HFF-Myc (cell line): ENCODE results near the gene MCAM.
A peak's percentile ranks its signal among the peaks of the same experiment; 100 is the strongest.

Source experiments
- DNase-seq: peaks from one replicate; pipeline ENCODE4 v3.0.0-alpha.2; 2011; ENCODE audit warnings: low read depth; ENCODE audit errors: extremely low read depth
- H3K4me3 ChIP-seq: replicated peaks from 2 replicates; pipeline ENCODE4 v1.5.1; 2011; ENCODE audit warnings: low read depth, mild to moderate bottlenecking, control low read depth, low read length
- CTCF ChIP-seq: IDR thresholded peaks from 2 replicates; pipeline ENCODE4 v1.5.1; 2012; ENCODE audit warnings: mild to moderate bottlenecking, low read depth, low read length, control low read depth; ENCODE audit errors: missing control alignments

Gene MCAM

GRCh38 chr11:119316729-119317591 lies at the start of gene MCAM:
MCAM (minus strand) TSS chr11:119317130; CDS start chr11:119317101, 29 bp downstream.
- no peak for TF ChIP-seq CTCF
- DNase-seq, result no peak

GRCh38 chr11:119365071-119365591 lies 48.2 kb upstream of the MCAM start:
- H3K4me3 ChIP-seq, result no peak overlapping the region
- no peak for TF ChIP-seq CTCF
- no peak for DNase-seq

More at GRCh38 chr11:119316729-119317591, at the start of gene MCAM:
- peak within 1 kb of the TSS; percentile 52 for H3K4me3 ChIP-seq

GRCh38 chr11:119363851-119364590 lies 47.1 kb upstream of the MCAM start:
- no peak for TF ChIP-seq CTCF
- peak overlapping the region; percentile 13; the same call in 1 of the 2 replicates for H3K4me3 ChIP-seq
- no peak for DNase-seq

GRCh38 chr11:119363081-119363850 lies 46.3 kb upstream of the MCAM start:
- H3K4me3 ChIP-seq, result peak overlapping the region; percentile 13; the same call in 1 of the 2 replicates
- DNase-seq, result no peak
- no peak for TF ChIP-seq CTCF

GRCh38 chr11:119362741-119363080 lies 45.8 kb upstream of the MCAM start:
- TF ChIP-seq CTCF, result no peak
- no peak overlapping the region for H3K4me3 ChIP-seq
- no peak for DNase-seq
